DOHH2 (cell line): ENCODE data around the gene ATP7A.

Experiments
- EZH2phosphoT487 ChIP-seq: fragments of 200-600 bp; sonication (generic); IDR thresholded peaks from 2 replicates; pipeline ENCODE4 v1.6.1; 2017; ENCODE audit warnings: borderline replicate concordance, mild to moderate bottlenecking, antibody characterized with exemption, low read length, moderate library complexity, mixed read lengths
- TF ChIP-seq, protein P1 (sequence below): fragments of 200-600 bp; sonication (generic); IDR thresholded peaks from one replicate; pipeline ENCODE4 v1.5.1; 2014; ENCODE audit warnings: antibody characterized with exemption, mild to moderate bottlenecking, low read depth, low read length; ENCODE audit not compliant: poor library complexity, severe bottlenecking

DNA sequence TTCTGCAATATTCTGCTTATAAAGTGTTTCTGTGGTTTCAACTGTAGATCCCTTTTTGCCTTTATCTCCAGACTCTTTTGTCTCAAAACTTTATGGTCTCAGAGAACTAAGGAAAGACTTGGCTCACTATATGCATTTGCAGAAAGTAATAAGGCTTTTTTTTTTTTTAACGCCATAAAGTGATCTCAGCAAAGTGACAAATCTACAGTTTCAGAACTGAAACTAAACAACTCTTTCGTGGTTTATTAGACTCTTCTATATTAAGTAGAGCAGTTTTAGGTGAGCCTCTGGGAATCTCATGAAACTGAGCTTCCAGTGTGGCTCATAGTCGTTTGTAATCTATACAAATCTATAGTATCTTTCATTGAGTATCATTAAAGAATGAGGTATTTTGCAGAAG lies 15.3 kb downstream of the ATP7A start:
- TF ChIP-seq, protein P1, sequence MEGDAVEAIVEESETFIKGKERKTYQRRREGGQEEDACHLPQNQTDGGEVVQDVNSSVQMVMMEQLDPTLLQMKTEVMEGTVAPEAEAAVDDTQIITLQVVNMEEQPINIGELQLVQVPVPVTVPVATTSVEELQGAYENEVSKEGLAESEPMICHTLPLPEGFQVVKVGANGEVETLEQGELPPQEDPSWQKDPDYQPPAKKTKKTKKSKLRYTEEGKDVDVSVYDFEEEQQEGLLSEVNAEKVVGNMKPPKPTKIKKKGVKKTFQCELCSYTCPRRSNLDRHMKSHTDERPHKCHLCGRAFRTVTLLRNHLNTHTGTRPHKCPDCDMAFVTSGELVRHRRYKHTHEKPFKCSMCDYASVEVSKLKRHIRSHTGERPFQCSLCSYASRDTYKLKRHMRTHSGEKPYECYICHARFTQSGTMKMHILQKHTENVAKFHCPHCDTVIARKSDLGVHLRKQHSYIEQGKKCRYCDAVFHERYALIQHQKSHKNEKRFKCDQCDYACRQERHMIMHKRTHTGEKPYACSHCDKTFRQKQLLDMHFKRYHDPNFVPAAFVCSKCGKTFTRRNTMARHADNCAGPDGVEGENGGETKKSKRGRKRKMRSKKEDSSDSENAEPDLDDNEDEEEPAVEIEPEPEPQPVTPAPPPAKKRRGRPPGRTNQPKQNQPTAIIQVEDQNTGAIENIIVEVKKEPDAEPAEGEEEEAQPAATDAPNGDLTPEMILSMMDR, result no peak
- no peak for TF ChIP-seq EZH2phosphoT487
